Esophagus muscularis mucosa (tissue), 4 donors: Measurements from ENCODE around the gene MUC5B.

Source experiments
- EP300 ChIP-seq: sonication (generic); formaldehyde crosslinking; IDR thresholded peaks from one replicate; pipeline ENCODE4 v1.6.1; 2017; ENCODE audit warnings: antibody characterized with exemption
- POLR2A ChIP-seq: fragments of 450-650 bp; IDR thresholded peaks from one replicate; pipeline ENCODE4 v1.6.1; 2017; ENCODE audit warnings: antibody characterized with exemption, moderate library complexity, mild to moderate bottlenecking, low read depth
- POLR2AphosphoS5 ChIP-seq, 2 donors: sonication (generic); formaldehyde crosslinking; IDR thresholded peaks; one replicate each; pipeline ENCODE4 v1.6.1; 2017; ENCODE audit warnings: antibody characterized with exemption in 2 of 2
- TF ChIP-seq, protein P1 (sequence below), 3 experiments: fragments of 200-600 bp in 2 of 3; fragments of 450-650 bp in 1 of 3; sonication (generic) in 2 of 3; IDR thresholded peaks; one replicate each; pipeline ENCODE4 v1.5.1; 2017 to 2019; ENCODE audit warnings: antibody characterized with exemption in 3 of 3, mild to moderate bottlenecking in 2 of 3, moderate library complexity in 1 of 3

DNA sequence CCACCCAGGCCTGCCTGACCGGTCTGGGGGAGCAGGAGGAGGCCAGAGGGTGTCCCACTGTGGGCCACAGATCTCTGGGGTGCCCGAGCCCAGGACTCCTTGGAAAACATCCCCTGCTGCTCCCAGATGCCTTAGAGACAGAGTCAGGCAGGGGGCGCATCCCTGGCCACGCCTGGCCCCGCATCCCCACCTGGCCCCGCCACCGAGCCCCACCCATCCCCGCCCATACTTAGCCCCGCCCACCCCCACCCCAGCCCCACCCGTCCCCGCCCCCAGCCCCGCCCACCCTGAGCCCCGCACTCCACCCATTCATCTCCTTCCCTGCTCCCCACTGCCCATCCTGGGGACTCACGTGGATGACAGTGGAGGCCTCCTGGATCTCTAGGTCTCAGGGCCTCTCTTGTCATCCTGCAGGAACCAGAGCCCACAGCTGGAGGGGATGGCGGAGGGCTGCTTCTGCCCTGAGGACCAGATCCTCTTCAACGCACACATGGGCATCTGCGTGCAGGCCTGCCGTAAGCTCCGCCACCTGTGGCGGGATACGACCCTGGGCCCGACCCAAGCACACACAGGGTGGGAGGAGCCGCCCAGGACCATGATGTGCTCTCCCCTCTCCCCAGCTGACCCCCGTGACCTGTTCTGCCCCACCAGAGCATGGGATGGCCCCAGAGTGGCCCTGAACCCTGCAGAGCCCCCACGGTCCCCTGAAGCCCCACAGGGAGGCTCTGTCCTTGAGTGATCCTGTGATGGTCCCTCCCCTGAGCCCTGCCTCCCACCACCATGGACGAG, 33.6 kb downstream of the MUC5B start:
- TF ChIP-seq, protein P1, sequence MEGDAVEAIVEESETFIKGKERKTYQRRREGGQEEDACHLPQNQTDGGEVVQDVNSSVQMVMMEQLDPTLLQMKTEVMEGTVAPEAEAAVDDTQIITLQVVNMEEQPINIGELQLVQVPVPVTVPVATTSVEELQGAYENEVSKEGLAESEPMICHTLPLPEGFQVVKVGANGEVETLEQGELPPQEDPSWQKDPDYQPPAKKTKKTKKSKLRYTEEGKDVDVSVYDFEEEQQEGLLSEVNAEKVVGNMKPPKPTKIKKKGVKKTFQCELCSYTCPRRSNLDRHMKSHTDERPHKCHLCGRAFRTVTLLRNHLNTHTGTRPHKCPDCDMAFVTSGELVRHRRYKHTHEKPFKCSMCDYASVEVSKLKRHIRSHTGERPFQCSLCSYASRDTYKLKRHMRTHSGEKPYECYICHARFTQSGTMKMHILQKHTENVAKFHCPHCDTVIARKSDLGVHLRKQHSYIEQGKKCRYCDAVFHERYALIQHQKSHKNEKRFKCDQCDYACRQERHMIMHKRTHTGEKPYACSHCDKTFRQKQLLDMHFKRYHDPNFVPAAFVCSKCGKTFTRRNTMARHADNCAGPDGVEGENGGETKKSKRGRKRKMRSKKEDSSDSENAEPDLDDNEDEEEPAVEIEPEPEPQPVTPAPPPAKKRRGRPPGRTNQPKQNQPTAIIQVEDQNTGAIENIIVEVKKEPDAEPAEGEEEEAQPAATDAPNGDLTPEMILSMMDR (IDR thresholded peaks at IDR 0.05) = no peak
- TF ChIP-seq EP300 (no peak), POLR2A (no peak), POLR2AphosphoS5 (IDR thresholded peaks at IDR 0.05) (no peak)
